Hepatocyte (in vitro differentiated cells): ENCODE results near the gene COL28A1. TPM values are rescaled to one million over a fixed set of nuclear protein-coding genes. Genes with fewer than 3 reads are reported as not detected.

Experiments
- DNase-seq: peaks from one replicate; pipeline ENCODE4 v3.0.0-alpha.2; 2016; ENCODE audit warnings: low spot score
- H2AFZ ChIP-seq: fragments of 200-600 bp; sonication (generic); 2 replicates; pipeline ENCODE4 v1.6.0; 2016; ENCODE audit warnings: antibody characterized with exemption, mild to moderate bottlenecking
- H3K27ac ChIP-seq: fragments of 200-600 bp; sonication (generic); 2 replicates; pipeline ENCODE4 v1.5.1; 2016; ENCODE audit warnings: mild to moderate bottlenecking
- H3K27me3 ChIP-seq: fragments of 200-600 bp; sonication (generic); 2 replicates; pipeline ENCODE4 v1.6.1; 2016
- H3K36me3 ChIP-seq: fragments of 200-600 bp; sonication (generic); replicated peaks from 2 replicates; pipeline ENCODE4 v1.5.1; 2016; ENCODE audit warnings: low read depth; ENCODE audit not compliant: insufficient read depth
- H3K4me1 ChIP-seq: fragments of 200-600 bp; sonication (generic); 2 replicates; pipeline ENCODE4 v1.5.1; 2016; ENCODE audit warnings: mild to moderate bottlenecking, moderate library complexity; ENCODE audit not compliant: insufficient read depth
- H3K4me2 ChIP-seq: fragments of 200-600 bp; sonication (generic); 2 replicates; pipeline ENCODE4 v1.6.0; 2016
- H3K4me3 ChIP-seq: fragments of 200-600 bp; sonication (generic); 2 replicates; pipeline ENCODE4 v1.5.1; 2016; ENCODE audit warnings: mild to moderate bottlenecking
- H3K79me2 ChIP-seq: fragments of 200-600 bp; sonication (generic); 2 replicates; pipeline ENCODE4 v1.6.0; 2017; ENCODE audit warnings: mild to moderate bottlenecking
- H3K9me2 ChIP-seq: fragments of 200-600 bp; sonication (generic); replicated peaks from 2 replicates; pipeline ENCODE4 v1.6.0; 2017; ENCODE audit warnings: mild to moderate bottlenecking; ENCODE audit not compliant: insufficient read depth
- H3K9me3 ChIP-seq: fragments of 200-600 bp; sonication (generic); 2 replicates; pipeline ENCODE4 v1.5.1; 2016; ENCODE audit warnings: low read depth, mild to moderate bottlenecking
- H4K20me1 ChIP-seq: fragments of 200-600 bp; sonication (generic); 2 replicates; pipeline ENCODE4 v1.6.0; 2016; ENCODE audit warnings: mild to moderate bottlenecking; ENCODE audit not compliant: insufficient read depth, poor library complexity, severe bottlenecking
- EZH2 ChIP-seq: fragments of 200-600 bp; sonication (generic); IDR thresholded peaks from 2 replicates; pipeline ENCODE4 v1.6.1; 2016; ENCODE audit warnings: antibody characterized with exemption, mild to moderate bottlenecking, borderline replicate concordance
- EZH2phosphoT487 ChIP-seq: fragments of 200-600 bp; sonication (generic); IDR thresholded peaks from one replicate; pipeline ENCODE4 v1.6.1; 2018; ENCODE audit warnings: antibody characterized with exemption, mild to moderate bottlenecking, low read depth, moderate library complexity; ENCODE audit not compliant: unreplicated experiment, severe bottlenecking
- WGBS: methylation state at CpG from one replicate; pipeline ENCODE4 v1.1.6; 2016; ENCODE audit warnings: low lambda C conversion rate; ENCODE audit errors: missing lambda C conversion rate; 5-methylcytosine and 5-hydroxymethylcytosine counted together
- polyA plus RNA-seq: library from polyadenylated mRNA; unstranded; fragments of >200 nt; fragmentation: Nextera tagmentation; extraction: Ambion mirVana; gene quantifications from 2 replicates; pipeline ENCODE4 v1.2.1, GENCODE V29; 2016
- total RNA-seq: library from RNA; depleted of rRNA; stranded (reverse); fragments of >200 nt; gene quantifications from 2 replicates; pipeline ENCODE4 v1.2.3, GENCODE V29; 2014
- TF ChIP-seq, protein P1 (sequence below): fragments of 200-600 bp; sonication (generic); IDR thresholded peaks from 2 replicates; pipeline ENCODE4 v1.5.1; 2016; ENCODE audit warnings: antibody characterized with exemption, mild to moderate bottlenecking; ENCODE audit not compliant: poor library complexity

The COL28A1 gene
- total and polyA plus RNA-seq, 2 experiments from 2014 or later: 0.28 to 0.47 TPM

DNA sequence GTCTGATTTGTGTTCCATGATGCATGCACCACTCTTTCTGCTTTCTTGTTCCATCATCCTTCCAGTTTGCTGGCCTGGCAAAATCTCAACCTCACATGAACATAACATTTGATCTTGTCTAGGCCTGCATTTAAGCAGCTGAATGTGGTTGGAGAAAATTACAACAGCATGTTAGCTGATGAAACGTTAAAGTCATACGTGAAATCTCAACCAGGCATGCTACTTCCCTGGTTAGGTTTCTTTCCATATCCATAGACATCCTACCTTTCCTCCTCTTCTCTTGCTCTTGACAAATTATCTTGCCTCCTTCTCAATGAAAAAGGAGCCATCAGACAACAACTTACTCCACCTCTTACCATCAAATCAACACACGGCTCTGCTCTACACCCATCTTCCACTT is 199.8 kb downstream of the COL28A1 start:
- H3K9me2 ChIP-seq: no peaks in the 10 kb centered on the region
- H3K4me3 ChIP-seq: no peak overlapping the region
- H3K27me3 ChIP-seq: no peaks in the 10 kb centered on the region
- H3K27ac ChIP-seq: no peak overlapping the region
- H3K79me2 ChIP-seq: no peaks in the 10 kb centered on the region
- H3K36me3 ChIP-seq: no peaks in the 10 kb centered on the region
- no peaks in the 10 kb centered on the region for H3K9me3 ChIP-seq
- 65% methylated on average over 3 of the region's 3 CpGs for WGBS
- TF ChIP-seq, protein P1, sequence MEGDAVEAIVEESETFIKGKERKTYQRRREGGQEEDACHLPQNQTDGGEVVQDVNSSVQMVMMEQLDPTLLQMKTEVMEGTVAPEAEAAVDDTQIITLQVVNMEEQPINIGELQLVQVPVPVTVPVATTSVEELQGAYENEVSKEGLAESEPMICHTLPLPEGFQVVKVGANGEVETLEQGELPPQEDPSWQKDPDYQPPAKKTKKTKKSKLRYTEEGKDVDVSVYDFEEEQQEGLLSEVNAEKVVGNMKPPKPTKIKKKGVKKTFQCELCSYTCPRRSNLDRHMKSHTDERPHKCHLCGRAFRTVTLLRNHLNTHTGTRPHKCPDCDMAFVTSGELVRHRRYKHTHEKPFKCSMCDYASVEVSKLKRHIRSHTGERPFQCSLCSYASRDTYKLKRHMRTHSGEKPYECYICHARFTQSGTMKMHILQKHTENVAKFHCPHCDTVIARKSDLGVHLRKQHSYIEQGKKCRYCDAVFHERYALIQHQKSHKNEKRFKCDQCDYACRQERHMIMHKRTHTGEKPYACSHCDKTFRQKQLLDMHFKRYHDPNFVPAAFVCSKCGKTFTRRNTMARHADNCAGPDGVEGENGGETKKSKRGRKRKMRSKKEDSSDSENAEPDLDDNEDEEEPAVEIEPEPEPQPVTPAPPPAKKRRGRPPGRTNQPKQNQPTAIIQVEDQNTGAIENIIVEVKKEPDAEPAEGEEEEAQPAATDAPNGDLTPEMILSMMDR: no peak
- TF ChIP-seq EZH2 (no peak), EZH2phosphoT487 (no peak)
- no peaks in the 10 kb centered on the region for H3K4me1 ChIP-seq
- DNase-seq: no peak
- no peak overlapping the region for H3K4me2 ChIP-seq
- H2AFZ ChIP-seq: no peak overlapping the region
- H4K20me1 ChIP-seq: no peaks in the 10 kb centered on the region

DNA sequence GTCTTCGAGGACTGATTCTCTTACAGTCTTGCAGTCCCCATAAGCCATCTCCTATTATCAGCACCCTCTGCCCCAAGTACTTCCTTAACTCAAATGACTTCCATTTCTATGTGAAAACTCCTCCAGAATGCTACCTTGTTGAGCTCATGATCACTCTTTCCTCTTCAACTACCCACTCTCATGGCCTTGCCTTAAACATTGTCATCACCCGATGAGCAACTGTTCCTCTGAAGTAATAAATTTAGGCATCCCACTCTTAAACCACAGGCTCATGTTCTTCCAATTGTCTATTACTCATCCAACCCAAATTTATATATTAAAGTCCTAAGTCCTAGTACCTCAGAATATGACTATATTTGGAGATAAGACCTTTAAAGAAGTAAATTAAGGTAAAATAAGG is 200.5 kb downstream of the COL28A1 start:
- DNase-seq: no peak
- no peaks in the 10 kb centered on the region for H3K36me3 ChIP-seq
- H3K4me3 ChIP-seq: no peak overlapping the region
- H4K20me1 ChIP-seq: no peaks in the 10 kb centered on the region
- H3K79me2 ChIP-seq: no peaks in the 10 kb centered on the region
- WGBS: 83% methylated on average over 2 of the region's 2 CpGs
- TF ChIP-seq EZH2phosphoT487: no peak
- TF ChIP-seq EZH2: no peak
- TF ChIP-seq, protein P1: no peak
- no peaks in the 10 kb centered on the region for H3K4me1 ChIP-seq
- H2AFZ ChIP-seq: no peak overlapping the region
- H3K9me2 ChIP-seq: no peaks in the 10 kb centered on the region
- H3K27me3 ChIP-seq: no peaks in the 10 kb centered on the region
- H3K27ac ChIP-seq: no peak overlapping the region
- H3K9me3 ChIP-seq: no peaks in the 10 kb centered on the region
- no peak overlapping the region for H3K4me2 ChIP-seq

DNA sequence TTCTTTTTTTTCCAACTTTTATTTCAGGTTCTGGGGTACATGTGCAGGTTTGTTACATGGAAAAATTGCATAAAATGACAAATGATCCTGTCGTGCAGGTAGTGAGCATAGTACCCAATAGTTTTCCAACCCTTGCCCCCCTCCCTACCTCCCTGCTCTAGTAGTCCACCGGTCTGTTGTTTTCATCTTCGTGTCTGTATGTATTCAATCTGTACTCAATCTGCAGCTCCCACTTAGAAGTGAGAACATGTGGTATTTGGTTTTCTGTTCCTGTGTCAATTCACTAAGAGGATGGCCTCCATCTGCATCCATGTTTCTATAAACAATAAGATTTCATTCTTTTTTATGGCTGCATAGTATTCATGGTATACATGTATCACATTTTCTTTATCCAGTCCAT is 202.1 kb downstream of the COL28A1 start:
- H3K27me3 ChIP-seq: no peaks in the 10 kb centered on the region
- no peaks in the 10 kb centered on the region for H3K9me2 ChIP-seq
- H3K4me2 ChIP-seq: no peak overlapping the region
- WGBS: 90% methylated on average over 3 of the region's 3 CpGs
- H3K27ac ChIP-seq: no peak overlapping the region
- no peak for DNase-seq
- H2AFZ ChIP-seq: no peak overlapping the region
- no peaks in the 10 kb centered on the region for H3K4me1 ChIP-seq
- H3K4me3 ChIP-seq: no peak overlapping the region
- TF ChIP-seq EZH2phosphoT487: no peak
- TF ChIP-seq, protein P1: no peak
- TF ChIP-seq EZH2: no peak
- H3K36me3 ChIP-seq: no peaks in the 10 kb centered on the region
- no peaks in the 10 kb centered on the region for H4K20me1 ChIP-seq
- H3K79me2 ChIP-seq: no peaks in the 10 kb centered on the region
- no peaks in the 10 kb centered on the region for H3K9me3 ChIP-seq

DNA sequence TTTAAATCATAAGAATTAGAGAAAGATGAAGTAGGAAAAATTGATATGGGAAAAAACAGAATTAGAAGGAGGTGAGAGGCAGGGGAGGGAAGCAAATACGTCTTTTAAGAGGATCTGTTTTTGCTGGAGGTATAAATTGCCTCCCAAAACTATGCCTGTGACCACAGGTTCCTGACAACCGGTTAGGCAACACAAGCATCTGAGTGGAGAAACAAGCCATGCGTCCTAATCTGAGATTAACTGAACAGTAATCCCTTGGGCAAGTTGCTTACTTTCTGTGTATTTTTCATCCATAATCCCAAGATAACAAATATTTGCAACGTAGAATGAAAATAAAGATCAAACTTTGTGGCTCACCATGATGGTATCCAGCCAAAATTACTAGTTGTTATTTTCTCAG is 204.2 kb downstream of the COL28A1 start:
- Histone ChIP-seq H3K79me2 (no peaks in the 10 kb centered on the region), H3K9me2 (no peaks in the 10 kb centered on the region), H3K36me3 (no peaks in the 10 kb centered on the region), H3K4me3 (no peak overlapping the region), H3K4me1 (no peaks in the 10 kb centered on the region), H2AFZ (no peak overlapping the region), H3K27me3 (no peaks in the 10 kb centered on the region), H3K27ac (no peak overlapping the region), H4K20me1 (no peaks in the 10 kb centered on the region), H3K9me3 (no peaks in the 10 kb centered on the region), H3K4me2 (no peak overlapping the region)
- WGBS: 76% methylated on average over 4 of the region's 4 CpGs
- TF ChIP-seq EZH2 (no peak), EZH2phosphoT487 (no peak)
- TF ChIP-seq, protein P1: no peak
- no peak for DNase-seq
